HepG2 (cell line): ENCODE data around the gene SUN5. TPM values are rescaled to one million over a fixed set of nuclear protein-coding genes. Genes with fewer than 3 reads are reported as not detected.
A peak's percentile ranks its signal among the peaks of the same experiment; 100 is the strongest.

Source experiments
- BCLAF1 ChIP-seq: fragments of 450-650 bp; IDR thresholded peaks from 2 replicates; pipeline ENCODE4 v1.6.1; 2017; ENCODE audit warnings: mild to moderate bottlenecking
- BRD4 ChIP-seq: sonication (generic); formaldehyde crosslinking; IDR thresholded peaks from 2 replicates; pipeline ENCODE4 v1.4.0; 2020; ENCODE audit warnings: missing genetic modification reagents
- HDAC1 ChIP-seq: sonication (generic); formaldehyde crosslinking; IDR thresholded peaks from 2 replicates; pipeline ENCODE4 v1.5.1; 2020; ENCODE audit warnings: mild to moderate bottlenecking, missing genetic modification reagents
- HDAC2 ChIP-seq: sonication (generic); formaldehyde crosslinking; IDR thresholded peaks from 2 replicates; pipeline ENCODE4 v1.4.0; 2020; ENCODE audit warnings: missing genetic modification reagents
- ISL2 ChIP-seq: sonication (generic); formaldehyde crosslinking; IDR thresholded peaks from 2 replicates; pipeline ENCODE4 v1.5.0; 2020; ENCODE audit warnings: missing genetic modification reagents
- MBNL3 ChIP-seq: fragments of 250-450 bp; sonication (Bioruptor Pico); conservative IDR thresholded peaks from 2 replicates; pipeline ENCODE4 v1.8.0; 2022; ENCODE audit warnings: mild to moderate bottlenecking, inconsistent platforms
- MYC ChIP-seq: sonication (generic); formaldehyde crosslinking; IDR thresholded peaks from 2 replicates; pipeline ENCODE4 v1.9.0; 2021; ENCODE audit warnings: missing genetic modification reagents, borderline replicate concordance
- RBM39 ChIP-seq: fragments of 200-400 bp; formaldehyde crosslinking; IDR thresholded peaks from one replicate; pipeline ENCODE4 v1.6.1; 2018; ENCODE audit warnings: antibody characterized with exemption, mild to moderate bottlenecking, low read depth, low read length; ENCODE audit not compliant: poor library complexity, severe bottlenecking
- RFX1 ChIP-seq: fragments of 450-650 bp; IDR thresholded peaks from 2 replicates; pipeline ENCODE4 v1.6.1; 2017
- SIX1 ChIP-seq: sonication (generic); formaldehyde crosslinking; IDR thresholded peaks from 2 replicates; pipeline ENCODE4 v1.4.0; 2020; ENCODE audit warnings: missing genetic modification reagents, borderline replicate concordance
- YEATS2 ChIP-seq: sonication (generic); formaldehyde crosslinking; IDR thresholded peaks from 2 replicates; pipeline ENCODE4 v1.4.0; 2020; ENCODE audit warnings: missing genetic modification reagents, borderline replicate concordance
- ZBTB33 ChIP-seq: sonication (generic); formaldehyde crosslinking; IDR thresholded peaks from 2 replicates; pipeline ENCODE4 v1.4.0; 2020; ENCODE audit warnings: missing genetic modification reagents
- ZFP36L1 ChIP-seq: sonication (generic); formaldehyde crosslinking; IDR thresholded peaks from 2 replicates; pipeline ENCODE4 v1.8.0; 2022; ENCODE audit warnings: mild to moderate bottlenecking, missing genetic modification reagents, moderate library complexity
- ZNF3 ChIP-seq: IDR thresholded peaks from 2 replicates; pipeline ENCODE4 v1.7.0; 2017; ENCODE audit warnings: inconsistent platforms
- polyA plus RNA-seq, 8 experiments: library from polyadenylated mRNA; depleted of rRNA in 3 of 8; stranded (reverse) in 7 of 8; unstranded in 1 of 8; fragments of >200 nt; fragmentation: Illumina TruSeq in 4 of 8; extraction: Trizol in 4 of 8; gene quantifications; 2 replicates each; pipeline versions ENCODE4 v1.2.1 to v1.2.3, GENCODE V29; 2011 to 2016; ENCODE audit warnings: low read depth in 4 of 8, missing spikeins in 1 of 8, mixed read lengths in 1 of 8; ENCODE audit not compliant: insufficient read depth in 1 of 8
- total RNA-seq, 5 experiments: library from RNA; depleted of rRNA; stranded (reverse); fragments of >200 nt; fragmentation: Illumina TruSeq; extraction: Trizol; gene quantifications; 2 replicates each; pipeline ENCODE4 v1.2.3, GENCODE V29; 2016; ENCODE audit warnings: low read depth in 1 of 5
- TF ChIP-seq, protein P1 (sequence below): sonication (generic); formaldehyde crosslinking; IDR thresholded peaks from 2 replicates; pipeline ENCODE4 v1.4.0; 2020; ENCODE audit warnings: missing genetic modification reagents
- TF ChIP-seq, protein P2 (sequence below): sonication (generic); formaldehyde crosslinking; IDR thresholded peaks from 2 replicates; pipeline ENCODE4 v1.8.0; 2022; ENCODE audit warnings: low read depth, missing genetic modification reagents
- TF ChIP-seq, protein P3 (sequence below): sonication (generic); formaldehyde crosslinking; IDR thresholded peaks from 2 replicates; pipeline ENCODE4 v1.5.1; 2020; ENCODE audit warnings: missing genetic modification reagents, mild to moderate bottlenecking, borderline replicate concordance

SUN5 gene
- total and polyA plus RNA-seq, 2 of the 13 experiments (the other 11 are each of a cell fraction or from before 2014, with no cell fraction given) = not detected

- TF ChIP-seq, protein P1, sequence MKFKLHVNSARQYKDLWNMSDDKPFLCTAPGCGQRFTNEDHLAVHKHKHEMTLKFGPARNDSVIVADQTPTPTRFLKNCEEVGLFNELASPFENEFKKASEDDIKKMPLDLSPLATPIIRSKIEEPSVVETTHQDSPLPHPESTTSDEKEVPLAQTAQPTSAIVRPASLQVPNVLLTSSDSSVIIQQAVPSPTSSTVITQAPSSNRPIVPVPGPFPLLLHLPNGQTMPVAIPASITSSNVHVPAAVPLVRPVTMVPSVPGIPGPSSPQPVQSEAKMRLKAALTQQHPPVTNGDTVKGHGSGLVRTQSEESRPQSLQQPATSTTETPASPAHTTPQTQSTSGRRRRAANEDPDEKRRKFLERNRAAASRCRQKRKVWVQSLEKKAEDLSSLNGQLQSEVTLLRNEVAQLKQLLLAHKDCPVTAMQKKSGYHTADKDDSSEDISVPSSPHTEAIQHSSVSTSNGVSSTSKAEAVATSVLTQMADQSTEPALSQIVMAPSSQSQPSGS (CRISPR knock-in tag) = peak; percentile 91; the same call in 1 of the 2 replicates
- TF ChIP-seq RBM39 (peak; percentile 65), ISL2 (peak; percentile 96), HDAC2 (CRISPR knock-in tag) (peak; percentile 99), ZFP36L1 (peak; percentile 66), MYC (CRISPR knock-in tag) (peak; percentile 84; the same call in 1 of the 2 replicates), SIX1 (CRISPR knock-in tag) (peak; percentile 82; the same call in 1 of the 2 replicates), MBNL3 (CRISPR knock-in tag) (no peak), ZBTB33 (CRISPR knock-in tag) (peak; percentile 79), BRD4 (CRISPR knock-in tag) (peak; percentile 58; the same call in 1 of the 2 replicates), RFX1 (no peak), HDAC1 (CRISPR knock-in tag) (peak; percentile 95), ZNF3 (CRISPR knock-in tag) (peak; percentile 29; the same call in 1 of the 2 replicates), BCLAF1 (no peak), YEATS2 (CRISPR knock-in tag) (peak; percentile 83; the same call in 1 of the 2 replicates)
- TF ChIP-seq, protein P2, sequence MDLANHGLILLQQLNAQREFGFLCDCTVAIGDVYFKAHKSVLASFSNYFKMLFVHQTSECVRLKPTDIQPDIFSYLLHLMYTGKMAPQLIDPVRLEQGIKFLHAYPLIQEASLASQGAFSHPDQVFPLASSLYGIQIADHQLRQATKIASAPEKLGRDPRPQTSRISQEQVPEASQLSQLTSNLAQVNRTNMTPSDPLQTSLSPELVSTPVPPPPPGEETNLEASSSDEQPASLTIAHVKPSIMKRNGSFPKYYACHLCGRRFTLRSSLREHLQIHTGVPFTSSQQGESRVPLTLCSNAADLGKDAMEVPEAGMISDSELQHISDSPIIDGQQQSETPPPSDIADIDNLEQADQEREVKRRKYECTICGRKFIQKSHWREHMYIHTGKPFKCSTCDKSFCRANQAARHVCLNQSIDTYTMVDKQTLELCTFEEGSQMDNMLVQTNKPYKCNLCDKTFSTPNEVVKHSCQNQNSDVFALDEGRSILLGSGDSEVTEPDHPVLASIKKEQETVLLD = no peak
- TF ChIP-seq, protein P3, sequence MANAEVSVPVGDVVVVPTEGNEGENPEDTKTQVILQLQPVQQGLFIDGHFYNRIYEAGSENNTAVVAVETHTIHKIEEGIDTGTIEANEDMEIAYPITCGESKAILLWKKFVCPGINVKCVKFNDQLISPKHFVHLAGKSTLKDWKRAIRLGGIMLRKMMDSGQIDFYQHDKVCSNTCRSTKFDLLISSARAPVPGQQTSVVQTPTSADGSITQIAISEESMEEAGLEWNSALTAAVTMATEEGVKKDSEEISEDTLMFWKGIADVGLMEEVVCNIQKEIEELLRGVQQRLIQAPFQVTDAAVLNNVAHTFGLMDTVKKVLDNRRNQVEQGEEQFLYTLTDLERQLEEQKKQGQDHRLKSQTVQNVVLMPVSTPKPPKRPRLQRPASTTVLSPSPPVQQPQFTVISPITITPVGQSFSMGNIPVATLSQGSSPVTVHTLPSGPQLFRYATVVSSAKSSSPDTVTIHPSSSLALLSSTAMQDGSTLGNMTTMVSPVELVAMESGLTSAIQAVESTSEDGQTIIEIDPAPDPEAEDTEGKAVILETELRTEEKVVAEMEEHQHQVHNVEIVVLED (CRISPR knock-in tag) = peak; percentile 66
These were observed 1.9 kb upstream of the SUN5 start (continued) for GRCh38 chr20:33005908-33006775.
